ENCODE results near the gene SATL1. TPM values are rescaled to one million over a fixed set of nuclear protein-coding genes. Genes with fewer than 3 reads are reported as not detected.
"Not testable (repeated sequence)": the region's sequence is repeated elsewhere in the genome, so short reads cannot be mapped to it uniquely, and the experiment has no call there.

The SATL1 gene
- polyA plus RNA-seq, 2 donors, result 0.02 TPM; not detected in 1

GRCh38 chrX:85112293-85112692, 131.3 kb downstream of the SATL1 start:
- Histone ChIP-seq H3K4me1 (ENCODE audit: control insufficient read depth in 2 of 2, insufficient read depth in 2 of 2, low read length in 1 of 2) (no peaks in the 10 kb centered on the region), H3K27ac (ENCODE audit: low read depth in 2 of 2, low read length in 1 of 2) (no peak overlapping the region)
- WGBS, 2 donors, result 56 to 67% methylated on average over 9 of the region's 9 CpGs

GRCh38 chrX:85111347-85111746, 132.2 kb downstream of the SATL1 start:
- no peaks in the 10 kb centered on the region for H3K27me3 ChIP-seq (ENCODE audit: control insufficient read depth in 1 of 2, insufficient read depth in 2 of 2, low read length in 2 of 2)
- WGBS, 2 donors, result 29 to 32% methylated on average over 2 of the region's 2 CpGs
- H3K4me3 ChIP-seq (ENCODE audit: low read depth in 1 of 2, low read length in 2 of 2), result no peak overlapping the region
- no peaks in the 10 kb centered on the region for H3K36me3 ChIP-seq (ENCODE audit: control insufficient read depth in 2 of 2, insufficient read depth in 2 of 2, low read length in 1 of 2)
- H3K9me3 ChIP-seq (ENCODE audit: control insufficient read depth in 2 of 2, insufficient read depth in 1 of 2, low read depth in 1 of 2, low read length in 1 of 2), result peaks cover 4 to 8% of the 10 kb centered on the region in 2 donors
- no peak overlapping the region for H3K27ac ChIP-seq (ENCODE audit: low read depth in 2 of 2, low read length in 1 of 2)
- H3K4me1 ChIP-seq (ENCODE audit: control insufficient read depth in 2 of 2, insufficient read depth in 2 of 2, low read length in 1 of 2), result no peaks in the 10 kb centered on the region

More at GRCh38 chrX:85112293-85112692, 131.3 kb downstream of the SATL1 start:
- no peaks in the 10 kb centered on the region for H3K27me3 ChIP-seq (ENCODE audit: control insufficient read depth in 1 of 2, insufficient read depth in 2 of 2, low read length in 2 of 2)
- H3K9me3 ChIP-seq (ENCODE audit: control insufficient read depth in 2 of 2, insufficient read depth in 1 of 2, low read depth in 1 of 2, low read length in 1 of 2), result peaks cover 4 to 7% of the 10 kb centered on the region in 2 donors
- no peak overlapping the region for H3K4me3 ChIP-seq (ENCODE audit: low read depth in 1 of 2, low read length in 2 of 2)
- H3K36me3 ChIP-seq (ENCODE audit: control insufficient read depth in 2 of 2, insufficient read depth in 2 of 2, low read length in 1 of 2), result no peaks in the 10 kb centered on the region

GRCh38 chrX:85109235-85109634, 134.3 kb downstream of the SATL1 start:
- WGBS, 2 donors, result 53 to 73% methylated on average over 8 of the region's 8 CpGs
- H3K36me3 ChIP-seq (ENCODE audit: control insufficient read depth in 2 of 2, insufficient read depth in 2 of 2, low read length in 1 of 2), result no peaks in the 10 kb centered on the region
- H3K4me3 ChIP-seq (ENCODE audit: low read depth in 1 of 2, low read length in 2 of 2), result no peak overlapping the region
- H3K9me3 ChIP-seq (ENCODE audit: control insufficient read depth in 2 of 2, insufficient read depth in 1 of 2, low read depth in 1 of 2, low read length in 1 of 2), result peaks cover 4 to 8% of the 10 kb centered on the region in 2 donors
- H3K27ac ChIP-seq (ENCODE audit: low read depth in 2 of 2, low read length in 1 of 2), result no peak overlapping the region
- no peaks in the 10 kb centered on the region for H3K27me3 ChIP-seq (ENCODE audit: control insufficient read depth in 1 of 2, insufficient read depth in 2 of 2, low read length in 2 of 2)
- no peaks in the 10 kb centered on the region for H3K4me1 ChIP-seq (ENCODE audit: control insufficient read depth in 2 of 2, insufficient read depth in 2 of 2, low read length in 1 of 2)

DNA sequence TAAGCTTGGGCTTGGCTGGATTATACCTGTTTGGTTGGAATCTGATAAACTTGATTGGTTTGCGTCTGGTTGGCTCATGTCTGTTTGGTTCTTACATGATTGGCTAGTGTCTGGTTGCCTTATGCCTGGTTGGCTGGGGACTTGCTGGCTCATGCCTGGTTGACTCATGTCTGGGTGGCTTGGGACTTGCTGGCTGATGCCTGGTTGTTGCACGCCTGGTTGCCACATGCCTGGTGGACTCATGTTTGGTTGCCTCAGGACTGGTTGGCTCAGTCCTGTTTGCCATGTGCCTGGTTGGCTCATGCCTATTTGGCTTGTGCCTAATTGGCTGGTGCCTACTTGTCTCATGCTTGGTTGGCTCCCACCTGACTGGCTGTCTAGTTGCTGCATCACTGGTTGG, 135.4 kb downstream of the SATL1 start:
- H3K4me3 ChIP-seq (ENCODE audit: low read depth in 1 of 2, low read length in 2 of 2), result no peak overlapping the region
- peaks cover 4 to 8% of the 10 kb centered on the region in 2 donors for H3K9me3 ChIP-seq (ENCODE audit: control insufficient read depth in 2 of 2, insufficient read depth in 1 of 2, low read depth in 1 of 2, low read length in 1 of 2)
- no peak overlapping the region for H3K27ac ChIP-seq (ENCODE audit: low read depth in 2 of 2, low read length in 1 of 2)
- no peaks in the 10 kb centered on the region for H3K27me3 ChIP-seq (ENCODE audit: control insufficient read depth in 1 of 2, insufficient read depth in 2 of 2, low read length in 2 of 2)
- H3K4me1 ChIP-seq (ENCODE audit: control insufficient read depth in 2 of 2, insufficient read depth in 2 of 2, low read length in 1 of 2), result no peaks in the 10 kb centered on the region
- no peaks in the 10 kb centered on the region for H3K36me3 ChIP-seq (ENCODE audit: control insufficient read depth in 2 of 2, insufficient read depth in 2 of 2, low read length in 1 of 2)
- WGBS, 2 donors, result 65 to 82% methylated on average over 2 of the region's 2 CpGs

GRCh38 chrX:85107407-85107806, 136.2 kb downstream of the SATL1 start:
- no peak overlapping the region for H3K4me3 ChIP-seq (ENCODE audit: low read depth in 1 of 2, low read length in 2 of 2)
- H3K9me3 ChIP-seq (ENCODE audit: control insufficient read depth in 2 of 2, insufficient read depth in 1 of 2, low read depth in 1 of 2, low read length in 1 of 2), result peaks cover 4 to 8% of the 10 kb centered on the region in 2 donors
- 50 to 65% methylated on average over 4 of the region's 4 CpGs for WGBS, 2 donors
- no peaks in the 10 kb centered on the region for H3K27me3 ChIP-seq (ENCODE audit: control insufficient read depth in 1 of 2, insufficient read depth in 2 of 2, low read length in 2 of 2)
- no peak overlapping the region for H3K27ac ChIP-seq (ENCODE audit: low read depth in 2 of 2, low read length in 1 of 2)
- no peaks in the 10 kb centered on the region for H3K36me3 ChIP-seq (ENCODE audit: control insufficient read depth in 2 of 2, insufficient read depth in 2 of 2, low read length in 1 of 2)
- H3K4me1 ChIP-seq (ENCODE audit: control insufficient read depth in 2 of 2, insufficient read depth in 2 of 2, low read length in 1 of 2), result no peaks in the 10 kb centered on the region

GRCh38 chrX:85089321-85089840, 154.2 kb downstream of the SATL1 start:
- 93 to 97% methylated on average over 5 of the region's 5 CpGs for WGBS, 2 donors
- H3K27me3 ChIP-seq (ENCODE audit: control insufficient read depth in 1 of 2, insufficient read depth in 2 of 2, low read length in 2 of 2), result no peaks in the 10 kb centered on the region
- H3K9me3 ChIP-seq (ENCODE audit: control insufficient read depth in 2 of 2, insufficient read depth in 1 of 2, low read depth in 1 of 2, low read length in 1 of 2), result no peaks in the 10 kb centered on the region
- no peaks in the 10 kb centered on the region for H3K36me3 ChIP-seq (ENCODE audit: control insufficient read depth in 2 of 2, insufficient read depth in 2 of 2, low read length in 1 of 2)
- H3K4me1 ChIP-seq (ENCODE audit: control insufficient read depth in 2 of 2, insufficient read depth in 2 of 2, low read length in 1 of 2), result no peaks in the 10 kb centered on the region
- H3K27ac ChIP-seq (ENCODE audit: low read depth in 2 of 2, low read length in 1 of 2), result no peak overlapping the region
- no peak overlapping the region for H3K4me3 ChIP-seq (ENCODE audit: low read depth in 1 of 2, low read length in 2 of 2)

GRCh38 chrX:85084770-85085393, 158.7 kb downstream of the SATL1 start:
- no peaks in the 10 kb centered on the region for H3K36me3 ChIP-seq (ENCODE audit: control insufficient read depth in 2 of 2, insufficient read depth in 2 of 2, low read length in 1 of 2)
- H3K9me3 ChIP-seq (ENCODE audit: control insufficient read depth in 2 of 2, insufficient read depth in 1 of 2, low read depth in 1 of 2, low read length in 1 of 2), result no peaks in the 10 kb centered on the region
- 48 to 66% methylated on average over 2 of the region's 2 CpGs for WGBS, 2 donors
- H3K4me1 ChIP-seq (ENCODE audit: control insufficient read depth in 2 of 2, insufficient read depth in 2 of 2, low read length in 1 of 2), result no peaks in the 10 kb centered on the region
- H3K27me3 ChIP-seq (ENCODE audit: control insufficient read depth in 1 of 2, insufficient read depth in 2 of 2, low read length in 2 of 2), result no peaks in the 10 kb centered on the region
- H3K27ac ChIP-seq (ENCODE audit: low read depth in 2 of 2, low read length in 1 of 2), result no peak overlapping the region
- H3K4me3 ChIP-seq (ENCODE audit: low read depth in 1 of 2, low read length in 2 of 2), result no peak overlapping the region

DNA sequence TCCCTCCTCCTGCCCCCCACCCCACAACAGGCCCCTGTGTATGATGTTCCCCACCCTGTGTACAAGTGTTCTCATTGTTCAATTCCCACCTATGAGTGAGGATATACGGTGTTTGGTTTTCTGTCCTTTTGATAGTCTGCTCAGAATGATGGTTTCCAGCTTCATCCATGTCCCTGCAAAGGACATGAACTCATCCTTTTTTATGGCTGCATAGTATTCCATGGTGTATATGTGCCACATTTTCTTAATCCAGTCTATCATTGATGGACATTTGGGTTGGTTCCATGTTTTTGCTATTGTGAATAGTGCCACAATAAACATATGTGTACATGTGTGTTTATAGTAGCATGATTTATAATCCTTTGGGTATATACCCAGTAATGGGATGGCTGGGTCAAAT, 166.3 kb downstream of the SATL1 start:
- not testable (repeated sequence) for H3K27ac ChIP-seq (ENCODE audit: low read depth in 2 of 2, low read length in 1 of 2); H3K36me3 ChIP-seq (ENCODE audit: control insufficient read depth in 2 of 2, insufficient read depth in 2 of 2, low read length in 1 of 2); H3K27me3 ChIP-seq (ENCODE audit: control insufficient read depth in 1 of 2, insufficient read depth in 2 of 2, low read length in 2 of 2); H3K4me3 ChIP-seq (ENCODE audit: low read depth in 1 of 2, low read length in 2 of 2); H3K4me1 ChIP-seq (ENCODE audit: control insufficient read depth in 2 of 2, insufficient read depth in 2 of 2, low read length in 1 of 2); H3K9me3 ChIP-seq (ENCODE audit: control insufficient read depth in 2 of 2, insufficient read depth in 1 of 2, low read depth in 1 of 2, low read length in 1 of 2)
- whole genome bisulfite sequencing, 2 donors, result 83 to 100% methylated on average over 1 of the region's 1 CpG

GRCh38 chrX:85065512-85066198, 177.9 kb downstream of the SATL1 start:
- Histone ChIP-seq H3K27ac (ENCODE audit: low read depth in 2 of 2, low read length in 1 of 2) (no peak overlapping the region), H3K27me3 (ENCODE audit: control insufficient read depth in 1 of 2, insufficient read depth in 2 of 2, low read length in 2 of 2) (no peaks in the 10 kb centered on the region), H3K4me3 (ENCODE audit: low read depth in 1 of 2, low read length in 2 of 2) (no peak overlapping the region), H3K36me3 (ENCODE audit: control insufficient read depth in 2 of 2, insufficient read depth in 2 of 2, low read length in 1 of 2) (no peaks in the 10 kb centered on the region), H3K9me3 (ENCODE audit: control insufficient read depth in 2 of 2, insufficient read depth in 1 of 2, low read depth in 1 of 2, low read length in 1 of 2) (no peaks in the 10 kb centered on the region), H3K4me1 (ENCODE audit: control insufficient read depth in 2 of 2, insufficient read depth in 2 of 2, low read length in 1 of 2) (no peaks in the 10 kb centered on the region)
- 53 to 69% methylated on average over 4 of the region's 4 CpGs for WGBS, 2 donors

Measured in esophagus (tissue), 2 donors.